C4-2B (cell line): ENCODE results near the gene RTP2.

Experiments
- H3K27ac ChIP-seq: fragments of 450-650 bp; 2 replicates; pipeline ENCODE4 v1.5.1; 2017
- ZFX ChIP-seq: fragments of 450-650 bp; IDR thresholded peaks from 2 replicates; pipeline ENCODE4 v1.6.1; 2017
- TF ChIP-seq, protein P1 (sequence below): fragments of 450-650 bp; conservative IDR thresholded peaks from 2 replicates; pipeline ENCODE4 v1.5.1; 2017; ENCODE audit warnings: mild to moderate bottlenecking

The RTP2 gene

DNA sequence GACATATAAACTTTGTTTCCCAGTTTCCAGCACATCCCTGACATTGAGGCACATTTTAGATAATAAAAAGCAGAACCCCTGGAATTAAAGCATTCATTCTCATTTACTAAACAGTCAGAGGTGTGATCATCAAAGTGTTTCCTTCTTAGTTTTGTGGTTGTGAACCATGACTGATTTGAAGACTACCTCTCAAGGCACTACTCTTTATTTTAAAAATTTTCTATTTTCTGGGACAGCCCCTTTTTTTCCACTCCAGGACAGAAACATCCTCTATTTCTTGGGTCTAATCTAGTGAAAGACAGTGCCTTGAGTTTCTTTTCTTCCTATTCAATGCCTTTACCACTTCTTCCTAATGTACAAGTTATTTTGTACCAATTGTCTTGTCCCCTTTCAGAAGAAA lies 37.3 kb downstream of the RTP2 start:
- no peak overlapping the region for H3K27ac ChIP-seq
- TF ChIP-seq, protein P1, sequence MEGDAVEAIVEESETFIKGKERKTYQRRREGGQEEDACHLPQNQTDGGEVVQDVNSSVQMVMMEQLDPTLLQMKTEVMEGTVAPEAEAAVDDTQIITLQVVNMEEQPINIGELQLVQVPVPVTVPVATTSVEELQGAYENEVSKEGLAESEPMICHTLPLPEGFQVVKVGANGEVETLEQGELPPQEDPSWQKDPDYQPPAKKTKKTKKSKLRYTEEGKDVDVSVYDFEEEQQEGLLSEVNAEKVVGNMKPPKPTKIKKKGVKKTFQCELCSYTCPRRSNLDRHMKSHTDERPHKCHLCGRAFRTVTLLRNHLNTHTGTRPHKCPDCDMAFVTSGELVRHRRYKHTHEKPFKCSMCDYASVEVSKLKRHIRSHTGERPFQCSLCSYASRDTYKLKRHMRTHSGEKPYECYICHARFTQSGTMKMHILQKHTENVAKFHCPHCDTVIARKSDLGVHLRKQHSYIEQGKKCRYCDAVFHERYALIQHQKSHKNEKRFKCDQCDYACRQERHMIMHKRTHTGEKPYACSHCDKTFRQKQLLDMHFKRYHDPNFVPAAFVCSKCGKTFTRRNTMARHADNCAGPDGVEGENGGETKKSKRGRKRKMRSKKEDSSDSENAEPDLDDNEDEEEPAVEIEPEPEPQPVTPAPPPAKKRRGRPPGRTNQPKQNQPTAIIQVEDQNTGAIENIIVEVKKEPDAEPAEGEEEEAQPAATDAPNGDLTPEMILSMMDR = no peak
- no peak for TF ChIP-seq ZFX

DNA sequence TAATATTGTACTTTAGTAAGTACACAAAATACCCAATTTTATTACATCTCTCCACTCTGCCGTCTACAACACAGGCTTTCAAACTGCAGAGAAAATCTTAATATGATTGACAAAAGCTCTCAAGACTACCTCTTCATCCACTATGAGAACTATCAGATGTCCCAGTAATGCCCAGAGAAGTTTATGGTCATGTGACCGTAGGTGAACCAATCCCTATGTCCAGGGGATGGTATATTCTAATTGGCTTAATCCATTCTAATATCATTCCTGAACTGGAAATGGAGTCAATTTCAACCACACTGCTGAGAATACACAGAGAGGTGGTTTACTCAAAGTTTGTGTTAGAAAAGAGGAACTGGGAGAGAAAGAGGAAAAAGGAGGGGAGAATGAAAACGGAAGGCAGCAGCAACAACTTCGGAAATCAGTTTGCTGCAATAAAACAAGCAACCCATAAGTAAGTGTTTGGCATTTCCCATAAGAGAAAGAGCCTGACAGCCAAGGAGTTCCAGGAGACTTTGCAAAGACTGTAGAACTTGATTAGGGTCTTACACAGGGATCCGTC lies 39.4 kb downstream of the RTP2 start:
- no peak overlapping the region for H3K27ac ChIP-seq
- TF ChIP-seq, protein P1 = no peak
- TF ChIP-seq ZFX = no peak

DNA sequence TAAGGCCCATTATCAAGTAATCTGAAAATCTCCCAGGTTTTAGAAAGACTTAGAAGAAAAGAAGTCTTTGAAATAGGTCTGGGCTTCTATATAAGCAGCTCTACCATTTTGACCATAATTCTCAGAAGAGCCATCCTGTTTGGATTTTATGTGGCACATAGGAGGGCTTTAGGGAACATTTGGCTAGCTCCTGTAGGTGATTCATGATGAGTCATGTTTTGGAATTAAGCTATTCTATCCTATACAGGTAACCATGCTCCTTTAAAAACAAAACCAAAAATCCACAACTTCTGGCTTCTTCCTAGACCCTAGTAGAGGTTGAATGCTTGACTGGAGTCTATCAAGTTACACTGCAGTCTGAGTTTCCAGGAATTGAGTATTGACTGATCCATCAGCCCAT lies 41.1 kb downstream of the RTP2 start:
- no peak overlapping the region for H3K27ac ChIP-seq
- TF ChIP-seq ZFX = no peak
- TF ChIP-seq, protein P1 = no peak

DNA sequence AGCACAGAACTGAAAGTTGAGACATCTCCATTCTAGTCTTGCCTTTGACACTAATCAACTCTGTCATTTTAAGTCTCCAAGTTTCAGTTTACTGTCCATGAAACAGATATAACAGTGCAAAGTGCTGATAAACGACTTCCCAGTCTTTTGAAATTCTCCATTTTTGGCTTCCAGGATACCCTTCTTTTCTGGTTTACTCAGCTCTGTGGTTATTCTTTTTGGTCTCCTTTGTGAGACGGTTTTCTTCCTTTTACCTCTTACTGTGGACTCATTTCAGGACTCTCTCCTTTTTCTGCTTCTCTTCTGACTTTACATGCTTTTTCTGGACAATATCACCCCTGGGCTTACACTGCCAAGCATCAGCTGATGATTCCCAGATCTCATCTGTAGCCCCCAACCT lies 51.1 kb downstream of the RTP2 start:
- TF ChIP-seq, protein P1 = no peak
- no peak for TF ChIP-seq ZFX
- no peak overlapping the region for H3K27ac ChIP-seq
